ENCODE data around the gene TBC1D22A.

DNA sequence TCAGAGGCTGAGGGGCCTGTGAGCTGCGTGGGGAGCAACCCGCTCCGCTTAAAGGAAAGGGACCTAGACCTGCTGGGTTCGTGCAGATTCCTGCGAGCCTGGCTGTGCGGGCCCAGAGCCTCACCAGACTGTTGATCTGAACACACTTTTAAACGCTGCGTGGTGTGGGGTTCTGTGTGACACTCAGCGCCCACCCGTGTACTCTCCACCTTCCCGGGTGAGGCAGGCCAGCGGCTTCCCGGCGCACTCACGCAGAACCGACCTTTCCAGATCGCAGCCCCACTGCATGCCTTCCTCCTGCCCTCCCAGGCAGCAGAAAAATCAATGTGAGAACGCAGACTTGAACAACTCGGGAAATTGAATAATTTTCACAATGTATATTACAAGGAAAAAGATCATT, 388.6 kb downstream of the TBC1D22A start:
- TF ChIP-seq EP300 (IDR thresholded peaks at IDR 0.05; ENCODE audit: low read depth) (no peak), CTCF (IDR thresholded peaks at IDR 0.05) (no peak)

Data from transverse colon (tissue), 3 donors.